ENCODE measurements around the gene HEYL.

The HEYL gene

GRCh38 chr1:39662861-39663260 is 23.4 kb upstream of the HEYL start:
- no peak for DNase-seq

- no peak for DNase-seq
Measured at GRCh38 chr1:39659538-39659937, 20.1 kb upstream of the HEYL start.

DNA sequence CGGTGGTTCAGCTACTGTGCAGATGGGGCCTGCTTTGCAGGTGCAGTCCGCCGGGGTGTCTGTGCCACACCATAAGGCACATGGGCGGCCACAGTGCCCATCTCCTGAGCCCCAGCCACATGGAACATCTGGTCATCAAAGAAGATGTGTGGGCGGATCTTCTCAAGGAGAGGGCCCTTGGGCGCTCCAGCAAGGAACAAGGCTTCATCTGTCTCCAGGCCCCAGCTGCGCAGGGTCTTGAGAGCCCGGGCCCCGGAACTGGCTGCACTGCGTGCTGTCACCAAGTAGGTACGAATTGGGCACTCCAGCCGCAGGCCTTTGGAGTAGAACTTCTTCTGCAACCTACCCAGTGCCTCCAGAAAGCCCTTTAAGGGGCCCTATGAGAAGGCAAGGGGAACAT is 19.7 kb upstream of the HEYL start:
- no peak for DNase-seq

GRCh38 chr1:39657923-39658485 is 18.6 kb upstream of the HEYL start:
- DNase-seq, result peak; percentile 45

DNA sequence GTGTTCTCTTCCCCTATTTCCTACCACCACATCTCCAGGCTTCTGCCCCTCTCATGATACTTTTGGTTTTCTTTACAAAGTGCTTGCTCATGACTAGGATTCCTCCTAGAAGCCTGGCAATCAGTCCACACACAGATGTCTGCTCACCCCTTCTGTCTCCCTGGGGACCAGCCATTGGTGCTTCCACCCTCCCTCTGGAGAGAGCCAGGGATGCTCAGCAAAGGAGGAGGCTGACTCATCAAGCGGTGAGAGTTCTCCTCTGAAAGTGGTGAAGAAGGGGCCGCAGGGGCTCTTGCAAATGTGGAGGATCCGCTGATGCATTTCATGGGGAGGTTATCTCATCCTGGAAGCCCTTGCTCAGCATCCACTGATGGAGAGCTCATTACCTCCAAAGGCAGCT is 18.0 kb upstream of the HEYL start:
- peak; percentile 55 for DNase-seq

DNA sequence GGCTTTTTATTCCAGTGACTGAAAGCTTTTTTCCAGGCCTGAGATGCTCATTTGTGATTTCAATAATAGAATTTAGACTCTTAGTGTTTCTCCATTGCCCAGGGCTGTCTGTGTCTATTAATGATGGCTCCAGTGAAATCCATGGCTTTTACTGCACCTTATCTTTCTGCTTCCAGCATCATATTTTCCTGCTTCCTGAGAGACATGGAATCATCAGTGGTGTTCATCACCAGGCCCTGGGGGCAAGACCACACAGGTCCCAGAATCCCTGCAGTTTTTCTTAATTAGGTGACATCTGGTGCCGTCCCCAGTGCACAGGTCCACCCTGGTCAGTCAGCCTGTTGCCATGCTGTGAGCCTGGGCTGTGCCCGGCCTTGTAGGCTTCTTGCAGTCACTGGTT is 16.9 kb upstream of the HEYL start:
- DNase-seq, result no peak

- DNase-seq, result no peak
Measured at GRCh38 chr1:39655578-39656268, 16.3 kb upstream of the HEYL start.

GRCh38 chr1:39654291-39654690 is 14.8 kb upstream of the HEYL start:
- DNase-seq, result no peak

- peak; percentile 59 for DNase-seq
Measured at GRCh38 chr1:39653546-39654031, 14.1 kb upstream of the HEYL start.

DNA sequence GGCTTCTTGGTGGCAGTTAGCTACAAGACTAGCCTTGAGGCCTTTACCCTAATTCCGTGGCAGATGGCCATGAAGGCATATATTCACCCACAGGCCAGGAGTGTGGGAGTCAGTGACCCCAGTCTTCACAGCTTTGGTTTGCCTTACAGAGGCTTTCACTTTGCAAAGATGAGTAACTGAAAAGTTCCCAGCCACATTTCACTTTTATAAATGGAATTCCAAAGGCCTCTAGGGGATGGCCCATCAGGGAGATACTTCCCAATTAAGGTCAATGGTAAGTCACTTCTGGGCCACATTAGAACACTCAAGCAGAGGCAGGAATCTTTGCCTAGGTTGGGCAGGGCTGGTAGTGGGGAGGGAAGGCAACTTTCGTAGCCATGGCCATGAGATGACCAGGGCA is 13.1 kb upstream of the HEYL start:
- no peak for DNase-seq

GRCh38 chr1:39652105-39652504 is 12.7 kb upstream of the HEYL start:
- DNase-seq, result no peak

DNA sequence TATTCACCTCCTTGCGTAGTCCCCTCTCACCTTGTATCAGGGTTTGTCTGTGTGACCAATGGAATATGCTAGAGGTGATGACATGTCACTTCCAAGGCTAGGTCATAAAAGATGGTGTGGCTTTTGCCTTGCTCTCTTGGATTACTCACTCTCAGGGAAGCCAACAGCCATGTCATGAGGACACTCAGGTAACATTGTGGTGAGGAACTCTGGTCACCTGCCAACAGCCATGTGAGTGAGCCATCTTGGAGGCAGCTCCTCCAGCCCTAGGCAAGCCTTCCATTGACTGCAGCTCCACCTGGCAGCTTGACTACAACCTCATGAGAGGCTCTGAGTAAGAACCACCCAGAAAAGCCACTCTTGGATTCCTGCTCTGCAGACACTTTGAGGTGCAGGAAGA is 11.0 kb upstream of the HEYL start:
- DNase-seq, result no peak

DNA sequence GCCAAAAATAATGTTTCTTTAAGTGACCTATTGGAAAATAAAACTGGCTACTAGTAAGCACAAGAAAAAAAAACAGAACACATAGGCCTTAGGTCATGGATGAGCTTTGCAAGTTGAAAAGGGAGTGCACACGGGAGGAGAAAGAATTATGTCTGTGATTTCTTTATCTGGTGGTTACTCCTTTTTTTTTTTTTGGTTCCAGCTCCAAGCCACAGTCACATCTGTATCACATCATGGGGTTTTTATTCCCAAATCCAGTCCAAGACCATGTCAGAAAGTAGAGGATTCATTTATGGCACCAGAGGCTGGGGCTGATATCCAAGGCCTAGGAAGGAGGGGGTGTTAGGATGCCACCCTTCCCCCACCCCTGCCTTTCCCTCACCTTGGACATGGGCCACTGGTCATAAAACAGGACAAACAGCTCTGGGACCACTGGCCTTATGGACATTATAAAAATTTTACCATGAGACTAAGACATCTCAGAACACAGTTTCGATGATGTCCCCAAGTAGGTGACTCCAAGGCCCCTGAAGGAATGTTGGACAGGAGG is 10.3 kb upstream of the HEYL start:
- no peak for DNase-seq

- no peak for DNase-seq
Measured at GRCh38 chr1:39648496-39648895, 9.1 kb upstream of the HEYL start.

DNA sequence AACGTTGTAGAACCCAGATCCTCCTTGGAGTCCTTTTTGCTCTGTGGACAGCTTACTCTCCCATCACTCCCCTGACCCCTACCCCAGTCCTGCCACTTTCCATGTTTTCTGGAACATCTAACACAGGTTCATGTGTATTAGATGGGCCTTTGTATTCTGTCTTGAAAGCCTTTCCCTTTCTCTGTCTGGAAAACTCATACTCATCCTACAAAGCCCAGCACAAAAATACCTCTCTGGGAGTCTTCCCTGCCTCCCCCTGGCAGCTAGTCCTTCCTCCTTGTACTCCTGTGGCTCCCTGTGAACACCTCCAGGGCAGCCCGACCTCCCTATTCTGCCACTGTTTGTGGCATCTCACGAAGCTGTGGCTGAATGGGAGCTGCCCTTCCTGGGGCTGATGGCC is 7.8 kb upstream of the HEYL start:
- DNase-seq, result no peak

GRCh38 chr1:39646232-39647081 is 7.0 kb upstream of the HEYL start:
- peak; percentile 69 for DNase-seq

DNA sequence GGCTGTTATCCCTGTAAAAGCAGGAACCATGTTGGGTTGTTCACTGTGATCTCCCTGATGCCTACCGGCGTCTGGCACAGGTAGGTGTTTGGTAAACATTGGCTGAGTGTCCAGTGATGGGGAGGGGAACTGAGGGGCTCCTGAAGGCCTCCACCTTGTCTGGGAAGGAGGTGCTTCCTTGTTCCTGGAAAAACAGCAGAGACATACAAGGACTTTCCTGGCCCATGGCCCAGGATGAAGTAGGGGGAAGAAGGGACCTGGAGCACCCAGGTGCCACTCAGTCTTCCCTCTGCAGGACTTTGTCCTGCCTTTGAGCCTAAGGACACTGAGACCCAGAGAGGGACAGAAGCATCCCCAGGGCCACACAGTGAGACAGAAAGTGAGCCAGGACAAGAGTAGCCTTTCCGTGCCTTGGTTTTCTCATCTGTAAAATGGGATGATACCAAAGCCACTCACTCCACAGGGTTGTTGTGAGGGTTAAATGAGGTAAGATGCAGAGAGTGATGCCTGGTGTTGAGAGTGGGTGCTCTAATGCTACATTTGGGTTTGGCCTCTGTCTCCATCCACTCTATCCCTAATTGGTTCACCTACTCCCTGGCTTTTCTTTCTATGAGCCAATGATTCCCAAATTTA is 6.1 kb upstream of the HEYL start:
- no peak for DNase-seq

DNA sequence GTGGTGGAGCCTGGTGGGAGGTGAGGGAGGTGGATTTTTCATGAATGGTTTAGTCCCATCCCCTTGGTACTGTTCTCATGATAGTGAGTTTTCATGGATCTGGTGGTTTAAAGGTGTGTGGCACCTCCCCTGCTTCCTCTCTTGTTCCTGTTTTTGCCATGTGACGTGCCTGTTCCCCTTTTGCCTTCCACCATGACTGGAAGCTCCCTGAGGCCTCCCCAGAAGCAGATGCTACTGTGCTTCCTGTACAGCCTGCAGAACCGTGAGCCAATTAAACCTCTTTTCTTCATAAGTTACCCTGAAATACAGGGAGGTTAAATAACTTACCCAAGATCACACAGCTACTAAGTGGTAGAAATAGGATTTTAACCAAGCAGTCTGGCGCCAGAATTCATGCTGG is 4.3 kb upstream of the HEYL start:
- DNase-seq, result no peak

- DNase-seq, result peak; percentile 10
Measured at GRCh38 chr1:39642796-39643195, 3.4 kb upstream of the HEYL start.

DNA sequence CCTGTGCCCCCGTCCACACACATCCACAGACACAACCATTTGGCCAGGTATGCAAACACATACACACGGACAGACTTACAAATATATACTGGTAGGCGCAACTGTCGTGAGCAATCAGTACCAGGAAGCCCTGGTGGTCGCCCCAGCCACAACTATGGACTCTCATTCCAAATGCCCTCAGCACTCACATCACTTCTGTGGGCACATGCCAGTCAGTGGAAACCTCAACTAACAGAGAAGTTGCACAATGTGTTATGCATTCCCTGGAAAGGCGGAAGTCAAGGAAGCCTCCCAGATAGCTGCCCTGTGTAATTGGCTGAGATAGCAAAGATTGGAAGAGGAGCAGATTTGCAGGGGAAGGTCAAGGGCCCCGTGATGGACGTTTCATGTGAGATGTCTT is 1.4 kb upstream of the HEYL start:
- no peak for DNase-seq

DNA sequence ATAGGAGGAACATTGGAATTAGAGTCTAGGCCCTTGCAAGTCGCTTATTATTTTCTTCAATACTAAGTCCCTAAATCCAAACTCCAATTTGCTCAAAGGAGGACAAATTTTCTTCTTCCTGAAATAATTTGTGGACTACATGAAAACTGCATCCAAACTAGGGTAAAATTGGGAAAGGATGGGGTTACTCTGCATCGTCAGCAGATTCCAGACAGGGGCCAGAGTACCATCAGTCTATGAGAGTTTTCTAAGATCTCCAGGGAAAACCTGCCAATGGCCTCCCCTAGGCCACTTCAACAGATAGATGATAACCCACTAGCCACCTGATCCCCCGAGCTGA is 508 bp downstream of the HEYL start:
- no peak for DNase-seq

GRCh38 chr1:39637361-39637760 is 2.1 kb downstream of the HEYL start:
- no peak for DNase-seq

DNA sequence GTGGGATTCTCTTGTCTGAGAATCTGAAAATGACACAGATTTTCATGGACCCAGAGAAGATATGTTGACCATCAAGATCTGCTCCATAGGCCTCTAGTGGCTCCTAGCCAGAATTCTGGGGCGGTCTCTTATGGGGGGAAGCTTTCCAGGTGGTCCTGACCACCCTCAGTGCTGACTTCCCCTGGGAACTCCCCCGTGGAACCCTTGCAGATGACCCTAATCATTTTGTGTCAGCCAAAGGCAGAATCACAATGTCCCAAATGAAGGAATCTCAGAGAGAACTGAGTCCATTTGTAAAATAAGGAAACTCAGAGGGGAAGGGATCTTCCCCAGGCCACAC is 3.6 kb downstream of the HEYL start:
- DNase-seq, result no peak
